Measurements from ENCODE around the gene ZBTB21.

The ZBTB21 gene

DNA sequence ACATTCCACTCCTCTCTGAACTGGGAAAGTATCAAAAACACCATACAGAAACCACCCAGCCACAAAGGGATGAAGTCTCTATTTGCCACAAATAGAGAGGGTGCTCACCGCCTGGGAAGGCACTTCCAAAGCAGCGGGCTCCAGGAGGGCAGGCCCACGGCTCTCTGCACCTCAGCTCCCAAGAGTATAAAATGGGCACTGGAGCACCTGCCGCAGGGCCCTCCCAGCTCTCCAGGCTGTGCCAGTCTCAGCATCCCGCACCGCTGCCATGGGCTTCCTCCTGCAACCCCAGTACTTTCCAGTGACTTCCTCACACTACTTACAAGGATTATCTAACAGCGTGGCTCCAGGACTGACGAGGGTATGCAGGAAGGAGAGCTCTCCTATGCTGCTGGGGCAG lies 70.8 kb downstream of the ZBTB21 start:
- H3K36me3 ChIP-seq (ENCODE audit: insufficient read depth, low read depth, low read length) = no peaks in the 10 kb centered on the region
- H3K27me3 ChIP-seq (ENCODE audit: insufficient read depth, low read length) = no peaks in the 10 kb centered on the region
- H3K27ac ChIP-seq (ENCODE audit: low read length) = no peak overlapping the region
- H3K9me3 ChIP-seq (ENCODE audit: insufficient read depth, low read depth, low read length) = no peaks in the 10 kb centered on the region
- no peaks in the 10 kb centered on the region for H3K4me1 ChIP-seq (ENCODE audit: insufficient read depth, low read length)
- H3K4me3 ChIP-seq (ENCODE audit: low read length) = no peak overlapping the region
- no peak overlapping the region for H3K9ac ChIP-seq (ENCODE audit: low read depth, low read length)

All from iPS-20b (cell line).